IPS-15b (cell line): ENCODE measurements around the gene PEPD.

ENCODE experiments used
- H3K27me3 ChIP-seq: one replicate; pipeline ENCODE4 v1.6.1; 2013; ENCODE audit warnings: low read length; ENCODE audit not compliant: control insufficient read depth, insufficient read depth
- H3K36me3 ChIP-seq: one replicate; pipeline ENCODE4 v1.6.1; 2013; ENCODE audit warnings: low read length; ENCODE audit not compliant: control insufficient read depth, insufficient read depth
- H3K4me1 ChIP-seq: one replicate; pipeline ENCODE4 v1.6.1; 2013; ENCODE audit warnings: mild to moderate bottlenecking, low read length; ENCODE audit not compliant: control insufficient read depth, insufficient read depth
- H3K4me3 ChIP-seq: one replicate; pipeline ENCODE4 v1.5.1; 2013; ENCODE audit warnings: low read depth, low read length
- H3K9ac ChIP-seq: one replicate; pipeline ENCODE4 v1.6.1; 2013; ENCODE audit warnings: low read depth, mild to moderate bottlenecking, low read length
- H3K9me3 ChIP-seq: one replicate; pipeline ENCODE4 v1.6.1; 2013; ENCODE audit warnings: mild to moderate bottlenecking, low read length; ENCODE audit not compliant: control insufficient read depth, insufficient read depth

The PEPD gene

GRCh38 chr19:33437393-33437820 lies 84.2 kb downstream of the PEPD start:
- Histone ChIP-seq H3K36me3 (peaks cover 3% of the 10 kb centered on the region), H3K4me1 (no peaks in the 10 kb centered on the region), H3K9me3 (no peaks in the 10 kb centered on the region), H3K4me3 (no peak overlapping the region), H3K27me3 (no peaks in the 10 kb centered on the region), H3K9ac (no peak overlapping the region)

DNA sequence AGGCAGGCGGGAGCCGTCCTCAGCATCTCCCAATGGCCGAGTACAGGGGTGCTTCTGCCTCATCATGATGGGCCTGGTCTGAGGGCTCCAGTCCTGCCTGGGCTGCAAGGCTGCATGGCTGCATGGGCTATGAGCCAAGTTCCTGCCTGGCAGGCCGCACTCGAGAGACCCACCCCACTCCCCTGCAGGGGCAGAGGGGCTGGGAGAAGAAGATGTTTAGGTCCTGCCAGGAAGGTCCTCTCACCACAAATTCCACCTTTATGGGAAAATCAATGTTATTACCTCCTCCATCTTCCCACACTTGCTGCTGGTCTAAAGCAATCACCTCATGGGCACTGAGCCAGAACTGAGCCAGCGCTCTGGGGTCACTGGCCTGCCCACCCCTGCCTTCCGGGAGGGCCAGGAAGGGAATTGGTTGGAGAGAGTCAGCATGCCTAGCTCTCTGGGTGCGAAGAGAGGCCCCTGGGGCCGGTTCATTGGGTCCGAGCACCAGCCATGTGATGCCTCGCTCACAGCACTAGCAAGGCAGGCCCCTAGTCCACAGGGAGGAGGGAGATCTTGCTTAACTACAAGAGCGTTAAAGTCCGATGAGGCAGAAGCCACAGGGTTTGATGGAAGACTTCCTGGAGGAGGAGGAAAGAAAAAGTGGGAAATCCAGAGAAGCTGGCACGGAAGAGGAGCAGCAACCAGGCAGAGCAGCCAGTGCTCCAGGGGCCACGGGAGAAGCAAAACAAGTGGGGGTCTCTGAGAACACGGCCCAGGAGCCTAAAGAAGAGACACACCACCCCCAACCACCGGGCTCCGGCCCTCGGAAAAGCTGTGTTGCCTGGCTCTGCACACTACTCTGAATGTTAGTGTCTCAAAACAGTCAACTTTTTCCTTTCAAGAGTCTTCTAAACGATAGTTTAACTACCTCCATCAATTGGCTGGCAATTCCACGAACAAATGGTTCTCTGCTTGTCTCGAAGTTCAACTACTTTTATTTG lies 84.9 kb downstream of the PEPD start:
- no peak overlapping the region for H3K4me3 ChIP-seq
- H3K27me3 ChIP-seq = no peaks in the 10 kb centered on the region
- no peak overlapping the region for H3K9ac ChIP-seq
- no peaks in the 10 kb centered on the region for H3K4me1 ChIP-seq
- peaks cover 3% of the 10 kb centered on the region for H3K36me3 ChIP-seq
- H3K9me3 ChIP-seq = no peaks in the 10 kb centered on the region

DNA sequence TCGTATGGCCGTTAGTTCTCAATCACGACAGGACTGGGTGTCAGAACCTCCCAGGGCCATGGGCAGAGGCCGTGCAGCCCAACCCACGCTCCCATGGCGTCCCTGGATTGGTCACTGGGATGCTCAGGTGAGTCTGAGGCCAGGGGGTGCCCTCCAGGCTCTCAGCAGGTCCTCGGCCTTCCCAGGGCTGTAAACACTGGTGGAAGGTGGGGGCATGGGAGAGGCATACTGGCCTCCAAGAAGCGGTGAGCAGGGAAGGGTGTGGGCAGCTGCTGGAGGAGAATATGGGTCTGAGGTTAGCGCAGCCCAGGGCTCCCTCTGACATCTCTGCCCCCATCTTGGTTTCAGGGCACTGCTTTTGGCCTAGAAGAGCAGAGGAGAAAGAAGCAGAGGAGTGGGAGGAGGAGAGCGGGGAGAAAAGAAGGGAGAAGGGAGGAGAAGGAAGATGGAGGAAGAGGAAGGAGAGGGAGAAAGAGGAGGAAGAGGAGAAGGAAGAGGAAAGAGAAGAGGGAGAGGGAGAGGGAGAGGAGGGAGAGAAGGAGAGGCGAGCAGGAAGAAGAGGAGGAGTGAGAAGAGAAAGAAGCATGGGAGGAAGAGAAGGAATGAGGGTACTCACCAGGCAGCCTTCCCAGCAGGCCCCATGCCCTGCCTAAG lies 85.8 kb downstream of the PEPD start:
- Histone ChIP-seq H3K36me3 (peaks cover 3% of the 10 kb centered on the region), H3K4me1 (no peaks in the 10 kb centered on the region), H3K4me3 (no peak overlapping the region), H3K27me3 (no peaks in the 10 kb centered on the region), H3K9ac (no peak overlapping the region), H3K9me3 (no peaks in the 10 kb centered on the region)

DNA sequence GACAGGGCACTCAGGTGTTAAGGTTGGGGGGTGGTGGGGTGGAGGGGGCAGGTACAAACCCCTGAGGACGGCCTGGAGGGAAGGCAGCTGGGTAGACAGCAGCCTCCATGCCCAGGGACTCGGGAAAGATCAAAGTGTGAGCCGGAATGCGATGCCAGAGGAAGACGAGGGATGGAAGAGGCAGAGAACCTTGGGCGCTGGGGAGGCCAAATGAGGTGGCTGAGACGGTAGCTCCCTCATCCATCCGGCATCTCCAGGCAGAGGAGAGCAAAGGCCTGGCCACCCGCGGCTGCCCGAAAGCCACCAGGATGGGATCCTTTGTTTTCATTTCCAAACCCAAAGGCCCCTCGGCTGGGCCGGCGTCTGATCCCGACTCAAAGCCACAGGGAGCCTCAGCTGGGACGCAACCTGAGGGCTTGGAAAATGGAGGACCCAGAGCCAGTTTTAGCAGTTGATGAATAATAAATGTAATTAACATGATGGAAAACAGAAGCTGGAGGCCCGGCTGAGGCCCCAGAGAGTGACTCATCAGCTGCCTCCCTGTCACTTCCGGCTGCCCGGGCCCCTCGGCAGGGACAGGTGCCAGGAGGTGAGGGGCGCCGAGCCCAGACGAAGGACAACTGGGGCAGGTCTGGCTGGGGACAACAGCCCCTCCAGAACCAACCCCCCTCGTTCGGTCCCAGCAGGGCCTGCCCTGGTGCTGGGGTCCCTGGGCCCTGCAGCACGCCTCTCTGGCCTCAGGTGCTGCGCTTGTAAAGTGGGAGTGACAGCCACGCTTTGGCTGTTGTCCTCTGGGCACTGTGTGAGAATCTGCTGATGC lies 86.5 kb downstream of the PEPD start:
- H3K36me3 ChIP-seq = no peaks in the 10 kb centered on the region
- H3K4me3 ChIP-seq = no peak overlapping the region
- H3K9ac ChIP-seq = no peak overlapping the region
- H3K27me3 ChIP-seq = no peaks in the 10 kb centered on the region
- no peaks in the 10 kb centered on the region for H3K4me1 ChIP-seq
- H3K9me3 ChIP-seq = no peaks in the 10 kb centered on the region

- H3K36me3 ChIP-seq = no peaks in the 10 kb centered on the region
- H3K4me1 ChIP-seq = no peaks in the 10 kb centered on the region
- H3K27me3 ChIP-seq = no peaks in the 10 kb centered on the region
- no peak overlapping the region for H3K9ac ChIP-seq
- H3K9me3 ChIP-seq = no peaks in the 10 kb centered on the region
- H3K4me3 ChIP-seq = no peak overlapping the region
These were observed 87.3 kb downstream of the PEPD start for GRCh38 chr19:33434069-33434885.

DNA sequence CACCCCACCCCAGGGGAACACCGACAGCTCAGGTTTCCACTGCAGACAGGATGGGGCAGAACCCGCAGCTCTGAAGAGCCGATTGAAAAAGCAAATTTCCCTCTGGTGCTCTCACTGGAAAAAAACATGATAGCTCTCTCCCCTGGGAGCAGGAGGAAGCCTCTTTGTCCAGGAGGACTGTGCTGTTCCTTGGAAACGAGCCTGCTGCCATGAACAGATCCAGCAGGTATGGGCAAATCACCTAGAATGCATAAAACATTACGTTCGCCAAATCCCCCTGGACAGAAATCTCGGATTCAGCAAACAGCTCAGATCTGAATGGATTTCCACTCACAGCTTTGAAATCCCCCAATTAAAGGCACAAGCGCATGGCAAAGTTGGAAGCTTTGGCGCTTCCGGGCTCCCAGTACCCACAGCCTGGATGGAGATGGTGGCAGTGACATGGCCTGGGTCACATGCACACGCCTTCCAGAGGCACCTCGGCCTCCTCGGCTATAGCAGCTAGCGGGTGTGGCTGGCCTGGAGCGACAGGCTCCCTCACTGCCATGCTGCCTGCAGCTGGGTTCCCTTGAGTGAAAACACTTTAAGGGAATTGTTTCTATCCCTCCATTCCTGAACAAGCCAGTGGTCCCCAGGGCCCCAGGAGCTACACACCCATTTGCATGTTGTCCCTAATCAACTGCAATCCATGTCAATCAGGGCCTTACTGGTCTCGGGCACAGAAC lies 89.0 kb downstream of the PEPD start:
- no peak overlapping the region for H3K9ac ChIP-seq
- no peak overlapping the region for H3K4me3 ChIP-seq
- no peaks in the 10 kb centered on the region for H3K9me3 ChIP-seq
- H3K27me3 ChIP-seq = no peaks in the 10 kb centered on the region
- no peaks in the 10 kb centered on the region for H3K4me1 ChIP-seq
- no peaks in the 10 kb centered on the region for H3K36me3 ChIP-seq

- Histone ChIP-seq H3K9me3 (no peaks in the 10 kb centered on the region), H3K36me3 (no peaks in the 10 kb centered on the region), H3K4me3 (no peak overlapping the region), H3K27me3 (no peaks in the 10 kb centered on the region), H3K4me1 (no peaks in the 10 kb centered on the region), H3K9ac (no peak overlapping the region)
These were observed 89.6 kb downstream of the PEPD start for GRCh38 chr19:33432015-33432414.

DNA sequence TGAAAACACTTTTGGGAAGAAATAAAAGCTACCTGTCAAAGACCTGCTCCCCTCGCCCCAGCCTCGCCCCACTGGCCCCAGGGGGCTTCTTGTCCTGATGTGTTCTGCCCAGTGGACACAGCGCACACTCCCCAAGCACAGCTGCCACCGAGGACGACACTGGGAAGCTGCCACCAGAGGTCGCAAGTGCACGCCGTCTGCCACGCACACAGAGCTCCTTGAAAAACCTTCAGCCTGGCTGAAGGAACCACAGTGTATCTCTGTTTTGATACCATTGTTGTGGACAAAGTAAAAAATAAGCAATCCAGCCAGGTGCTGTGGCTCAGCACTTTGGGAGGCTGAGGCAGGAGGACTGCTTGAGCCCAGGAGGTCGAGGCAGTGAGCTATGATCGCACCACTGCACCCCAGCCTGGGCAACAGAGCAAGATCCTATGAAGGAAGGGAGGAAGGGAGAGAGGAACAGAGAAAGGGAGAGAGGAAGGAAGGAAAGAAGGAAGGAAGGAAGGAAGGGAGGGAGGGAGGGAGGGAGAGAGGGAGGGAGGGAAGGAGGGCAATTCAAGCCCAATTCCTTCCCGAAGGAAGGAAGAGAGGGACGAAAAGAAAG lies 90.8 kb downstream of the PEPD start:
- H3K4me3 ChIP-seq = no peak overlapping the region

DNA sequence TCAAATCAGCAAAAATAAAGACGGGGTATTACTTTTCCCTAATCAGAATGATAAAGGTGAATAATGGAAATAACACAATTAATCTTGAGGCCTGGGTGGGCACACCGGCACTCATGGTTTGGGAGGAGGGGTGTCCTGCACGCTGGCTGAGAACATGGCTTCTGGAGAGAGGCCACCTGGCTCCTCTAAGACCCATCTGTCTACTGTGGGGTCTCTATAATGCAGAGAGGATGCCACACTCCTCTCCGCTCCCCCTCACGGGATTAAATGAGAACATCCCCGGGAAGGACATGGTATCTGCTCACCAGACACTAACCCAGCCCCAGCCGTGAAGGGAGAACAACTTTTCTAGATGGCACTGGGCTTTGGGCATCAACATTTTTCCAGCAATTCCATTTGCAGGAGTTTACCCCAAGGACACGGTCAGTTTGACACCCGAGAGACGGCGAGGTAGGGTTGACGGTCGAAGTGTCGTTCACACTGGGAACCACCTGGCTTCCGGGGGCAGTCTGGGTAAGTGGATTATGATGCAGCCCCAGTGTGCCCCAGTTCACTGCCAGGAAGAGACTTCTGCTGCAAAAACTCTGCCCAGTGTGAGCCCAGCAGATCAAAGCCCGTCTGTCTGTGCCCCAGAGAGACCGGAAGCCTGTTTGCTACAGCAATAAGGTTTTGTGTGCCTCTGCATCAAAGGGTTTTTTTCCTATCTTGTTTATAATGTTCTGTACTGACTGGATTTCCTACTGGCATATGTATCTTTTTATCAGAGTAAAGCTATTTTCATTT lies 91.5 kb downstream of the PEPD start:
- Histone ChIP-seq H3K4me3 (no peak overlapping the region), H3K9ac (no peak overlapping the region), H3K4me1 (no peaks in the 10 kb centered on the region), H3K27me3 (no peaks in the 10 kb centered on the region), H3K36me3 (no peaks in the 10 kb centered on the region), H3K9me3 (no peaks in the 10 kb centered on the region)

More for the DNA sequence above, 90.8 kb downstream of the PEPD start:
- no peak overlapping the region for H3K9ac ChIP-seq
- no peaks in the 10 kb centered on the region for H3K36me3 ChIP-seq
- H3K4me1 ChIP-seq = no peaks in the 10 kb centered on the region
- H3K27me3 ChIP-seq = no peaks in the 10 kb centered on the region
- H3K9me3 ChIP-seq = no peaks in the 10 kb centered on the region

DNA sequence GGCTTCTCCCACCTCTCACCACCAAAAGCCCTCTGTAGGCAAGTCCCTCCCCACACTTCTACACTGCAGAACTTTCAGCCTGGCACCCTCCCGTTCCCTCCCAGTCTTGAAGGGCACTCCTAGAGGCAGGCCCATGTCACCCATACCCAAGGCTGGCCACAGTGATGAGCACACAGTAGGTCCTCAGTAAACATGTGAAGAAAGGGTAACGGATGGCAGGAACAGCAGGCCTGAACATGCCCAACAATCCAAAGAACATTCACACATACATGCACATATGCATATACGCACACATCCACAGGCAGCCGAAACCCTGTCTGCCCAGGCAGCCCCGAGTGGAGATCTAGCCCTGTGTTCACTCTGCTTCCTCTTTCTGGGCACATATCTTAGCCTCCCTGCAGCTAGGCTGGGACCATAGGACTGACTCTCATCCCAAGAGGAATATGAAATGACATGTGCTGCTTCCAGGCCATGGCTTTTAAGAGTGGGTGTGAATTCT lies 92.9 kb downstream of the PEPD start:
- H3K9me3 ChIP-seq = no peaks in the 10 kb centered on the region
- no peak overlapping the region for H3K9ac ChIP-seq

More for the DNA sequence above, 92.9 kb downstream of the PEPD start:
- no peaks in the 10 kb centered on the region for H3K4me1 ChIP-seq
- no peaks in the 10 kb centered on the region for H3K27me3 ChIP-seq
- H3K4me3 ChIP-seq = no peak overlapping the region
- no peaks in the 10 kb centered on the region for H3K36me3 ChIP-seq
